Neuronal stem cell (in vitro differentiated cells): ENCODE data around the gene UNC13D.

Experiments
- DNase-seq: peaks from one replicate; pipeline ENCODE4 v3.0.0-alpha.2; 2013; ENCODE audit warnings: low spot score
- H2AFZ ChIP-seq: one replicate; pipeline ENCODE4 v1.6.1; 2013; ENCODE audit warnings: mild to moderate bottlenecking, low read length, inconsistent platforms
- H2AK5ac ChIP-seq: 2 replicates; pipeline ENCODE4 v1.6.1; 2013; ENCODE audit warnings: low read depth, mild to moderate bottlenecking, inconsistent platforms, low read length, moderate library complexity, mixed read lengths
- H2BK120ac ChIP-seq: 2 replicates; pipeline ENCODE4 v1.6.1; 2013; ENCODE audit warnings: low read depth, mild to moderate bottlenecking, inconsistent platforms, low read length, moderate library complexity, mixed read lengths
- H2BK12ac ChIP-seq: one replicate; pipeline ENCODE4 v1.6.1; 2013; ENCODE audit warnings: low read length, inconsistent platforms
- H2BK15ac ChIP-seq: 2 replicates; pipeline ENCODE4 v1.6.1; 2013; ENCODE audit warnings: mild to moderate bottlenecking, low read length, inconsistent platforms, mixed read lengths
- H2BK5ac ChIP-seq: one replicate; pipeline ENCODE4 v1.6.1; 2013; ENCODE audit warnings: inconsistent platforms, mild to moderate bottlenecking, low read length, moderate library complexity
- H3K14ac ChIP-seq: one replicate; pipeline ENCODE4 v1.6.1; 2013; ENCODE audit warnings: low read length, inconsistent platforms
- H3K18ac ChIP-seq: 2 replicates; pipeline ENCODE4 v1.6.1; 2013; ENCODE audit warnings: low read length, inconsistent platforms
- H3K23ac ChIP-seq: 2 replicates; pipeline ENCODE4 v1.6.1; 2013; ENCODE audit warnings: low read depth, mild to moderate bottlenecking, mixed read lengths, low read length, inconsistent platforms; ENCODE audit not compliant: poor library complexity
- H3K27ac ChIP-seq: replicated peaks from 3 replicates; pipeline ENCODE4 v1.5.1; 2013; ENCODE audit warnings: low read length, inconsistent platforms
- H3K27me3 ChIP-seq, 3 experiments: 2 replicates each; pipeline ENCODE4 v1.6.1; 2013; ENCODE audit warnings: low read length in 3 of 3, mild to moderate bottlenecking in 2 of 3, inconsistent platforms in 1 of 3, low read depth in 1 of 3, mixed read lengths in 1 of 3, moderate library complexity in 1 of 3; ENCODE audit not compliant: control insufficient read depth in 3 of 3, insufficient read depth in 3 of 3
- H3K36me3 ChIP-seq, 2 donors: replicated peaks in 1 of 2; 2 replicates each; pipeline ENCODE4 v1.6.1; 2013; ENCODE audit warnings: low read length in 2 of 2; ENCODE audit not compliant: control insufficient read depth in 2 of 2, insufficient read depth in 2 of 2
- H3K4ac ChIP-seq: 2 replicates; pipeline ENCODE4 v1.6.1; 2013; ENCODE audit warnings: inconsistent platforms, mild to moderate bottlenecking, low read length, moderate library complexity
- H3K4me1 ChIP-seq, 2 donors: 1 replicate in 1 of 2; 2 replicates in 1 of 2; pipeline ENCODE4 v1.6.1; 2013; ENCODE audit warnings: low read length in 2 of 2, low read depth in 1 of 2; ENCODE audit not compliant: control insufficient read depth in 2 of 2, insufficient read depth in 1 of 2
- H3K4me2 ChIP-seq: one replicate; pipeline ENCODE4 v1.6.1; 2013; ENCODE audit warnings: mild to moderate bottlenecking, low read length, inconsistent platforms; ENCODE audit not compliant: insufficient read depth, poor library complexity, severe bottlenecking
- H3K4me3 ChIP-seq, 2 donors: 2 replicates each; pipeline ENCODE4 v1.5.1; 2013; ENCODE audit warnings: low read length in 2 of 2, mild to moderate bottlenecking in 2 of 2, inconsistent platforms in 1 of 2, moderate library complexity in 1 of 2
- H3K79me1 ChIP-seq: one replicate; pipeline ENCODE4 v1.6.1; 2013; ENCODE audit warnings: low read depth, mild to moderate bottlenecking, inconsistent platforms, low read length, moderate library complexity
- H3K9ac ChIP-seq: one replicate; pipeline ENCODE4 v1.6.1; 2013; ENCODE audit warnings: mild to moderate bottlenecking, low read depth, low read length, inconsistent platforms; ENCODE audit not compliant: poor library complexity
- H3K9me3 ChIP-seq, 2 donors: replicated peaks in 1 of 2; 2 replicates each; pipeline versions ENCODE3 to v1.6.1; 2013; ENCODE audit warnings: low read length in 2 of 2, mild to moderate bottlenecking in 2 of 2, inconsistent platforms in 1 of 2, low read depth in 1 of 2, mixed read lengths in 1 of 2, moderate library complexity in 1 of 2; ENCODE audit not compliant: control insufficient read depth in 2 of 2, insufficient read depth in 1 of 2
- H4K8ac ChIP-seq: one replicate; pipeline ENCODE4 v1.6.1; 2013; ENCODE audit warnings: low read depth, mild to moderate bottlenecking, inconsistent platforms, low read length, moderate library complexity
- H4K91ac ChIP-seq: one replicate; pipeline ENCODE4 v1.6.1; 2013; ENCODE audit warnings: low read length, low read depth, mild to moderate bottlenecking, inconsistent platforms; ENCODE audit not compliant: poor library complexity
- WGBS, 2 donors: extraction: QIAGEN DNeasy Blood & Tissue Kit; methylation state at CpG; one replicate each; pipeline ENCODE4 v1.1.7; 2013; ENCODE audit warnings: missing lambda C conversion rate in 2 of 2, mixed read lengths in 1 of 2; ENCODE audit not compliant: insufficient read length in 2 of 2, insufficient replicate concordance in 1 of 2; ENCODE audit errors: extremely low coverage in 2 of 2; 5-methylcytosine and 5-hydroxymethylcytosine counted together

The UNC13D gene

DNA sequence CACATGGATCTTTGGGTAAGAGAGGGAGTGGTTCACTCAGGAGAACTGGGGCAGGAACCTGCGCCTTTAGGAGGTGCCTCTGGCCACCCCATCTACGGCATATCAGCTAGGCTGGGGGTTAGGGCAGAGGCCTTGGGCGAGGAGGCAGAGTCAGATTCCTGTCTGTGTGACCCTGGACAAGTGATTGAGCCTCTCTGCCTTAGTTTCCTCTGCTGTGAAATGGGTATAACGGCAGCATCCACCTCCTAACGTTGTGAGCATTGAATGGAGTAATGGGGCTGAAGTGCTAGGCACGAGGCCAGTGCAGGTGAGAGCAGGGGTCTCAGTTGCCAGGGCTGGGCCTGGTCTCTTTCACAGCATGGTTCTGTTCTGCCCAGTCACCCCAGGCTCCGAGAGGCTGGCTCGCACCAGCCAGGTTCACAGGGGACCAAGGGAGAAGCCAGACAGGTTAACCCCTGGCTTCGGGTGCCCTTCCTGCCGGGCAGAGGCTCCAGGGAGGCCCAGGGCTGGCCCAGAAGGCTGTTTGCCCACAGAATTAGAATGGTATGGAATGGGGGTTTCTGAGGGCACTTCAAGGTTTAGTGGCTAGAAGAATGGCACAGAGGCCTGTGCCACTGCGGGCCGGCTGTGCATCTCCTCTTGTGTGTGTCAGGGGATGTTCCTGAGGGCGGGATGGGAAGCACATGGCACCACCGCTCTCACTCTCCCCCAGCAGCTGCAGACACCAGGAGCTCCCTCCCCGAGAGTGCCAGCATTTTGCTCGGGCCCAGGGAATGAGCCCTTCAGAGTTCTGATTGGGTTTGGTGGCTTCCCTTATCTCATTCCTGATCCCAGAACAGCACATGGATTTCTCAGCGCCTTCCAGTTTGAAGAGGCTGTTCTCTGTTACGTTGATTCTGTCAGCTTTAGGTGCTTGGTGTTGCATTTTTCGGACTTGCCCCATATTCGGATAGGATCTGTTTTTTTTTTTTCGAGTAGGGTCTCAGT is 23.8 kb downstream of the UNC13D start:
- no peak overlapping the region for H3K4me2 ChIP-seq
- H2AFZ ChIP-seq, result no peak overlapping the region
- H4K8ac ChIP-seq, result no peak overlapping the region
- no peak overlapping the region for H2BK120ac ChIP-seq
- H3K36me3 ChIP-seq, result peaks cover 77 to 97% of the 10 kb centered on the region in 2 donors
- no peak overlapping the region for H3K23ac ChIP-seq
- no peak overlapping the region for H3K18ac ChIP-seq
- no peaks in the 10 kb centered on the region for H3K27me3 ChIP-seq
- H3K9ac ChIP-seq, result no peak overlapping the region
- H3K79me1 ChIP-seq, result peaks cover 4% of the 10 kb centered on the region
- no peaks in the 10 kb centered on the region for H3K9me3 ChIP-seq
- no peak overlapping the region for H2AK5ac ChIP-seq
- H2BK5ac ChIP-seq, result no peak overlapping the region
- no peak for DNase-seq
- no peak overlapping the region for H2BK15ac ChIP-seq
- no peak overlapping the region for H4K91ac ChIP-seq
- no peak overlapping the region for H3K27ac ChIP-seq
- no peak overlapping the region for H3K4ac ChIP-seq
- H3K4me1 ChIP-seq, result peaks cover 0 to 2% of the 10 kb centered on the region in 2 donors
- H3K4me3 ChIP-seq, result no peak overlapping the region
- WGBS, 2 donors, result no CpG with 5 or more reads among the region's 21 CpGs
- no peak overlapping the region for H2BK12ac ChIP-seq
- H3K14ac ChIP-seq, result no peak overlapping the region

- H2BK12ac ChIP-seq, result no peak overlapping the region
- no CpG with 5 or more reads among the region's 16 CpGs for WGBS, 2 donors
Measured at GRCh38 chr17:75819678-75820077, 24.5 kb downstream of the UNC13D start.

GRCh38 chr17:75819116-75819515 is 25.1 kb downstream of the UNC13D start:
- no peak for DNase-seq
- peaks cover 84 to 99% of the 10 kb centered on the region in 2 donors for H3K36me3 ChIP-seq
- no peak overlapping the region for H2BK15ac ChIP-seq

More at GRCh38 chr17:75819678-75820077, 24.5 kb downstream of the UNC13D start:
- DNase-seq, result no peak
- Histone ChIP-seq H3K4me1 (peaks cover 0 to 5% of the 10 kb centered on the region in 2 donors), H3K79me1 (peaks cover 10% of the 10 kb centered on the region), H3K36me3 (peaks cover 84 to 99% of the 10 kb centered on the region in 2 donors), H2AK5ac (no peak overlapping the region), H3K27ac (no peak overlapping the region), H3K4me3 (peak overlapping the region in 1 of 2 donors; percentile 25), H2BK5ac (no peak overlapping the region), H2AFZ (no peak overlapping the region), H3K4ac (no peak overlapping the region), H3K14ac (no peak overlapping the region), H2BK120ac (no peak overlapping the region), H4K91ac (no peak overlapping the region), H3K9ac (no peak overlapping the region), H3K27me3 (no peaks in the 10 kb centered on the region), H3K23ac (no peak overlapping the region), H4K8ac (no peak overlapping the region), H3K9me3 (peaks cover 0 to 2% of the 10 kb centered on the region in 2 donors), H2BK15ac (no peak overlapping the region), H3K18ac (no peak overlapping the region), H3K4me2 (no peak overlapping the region)

DNA sequence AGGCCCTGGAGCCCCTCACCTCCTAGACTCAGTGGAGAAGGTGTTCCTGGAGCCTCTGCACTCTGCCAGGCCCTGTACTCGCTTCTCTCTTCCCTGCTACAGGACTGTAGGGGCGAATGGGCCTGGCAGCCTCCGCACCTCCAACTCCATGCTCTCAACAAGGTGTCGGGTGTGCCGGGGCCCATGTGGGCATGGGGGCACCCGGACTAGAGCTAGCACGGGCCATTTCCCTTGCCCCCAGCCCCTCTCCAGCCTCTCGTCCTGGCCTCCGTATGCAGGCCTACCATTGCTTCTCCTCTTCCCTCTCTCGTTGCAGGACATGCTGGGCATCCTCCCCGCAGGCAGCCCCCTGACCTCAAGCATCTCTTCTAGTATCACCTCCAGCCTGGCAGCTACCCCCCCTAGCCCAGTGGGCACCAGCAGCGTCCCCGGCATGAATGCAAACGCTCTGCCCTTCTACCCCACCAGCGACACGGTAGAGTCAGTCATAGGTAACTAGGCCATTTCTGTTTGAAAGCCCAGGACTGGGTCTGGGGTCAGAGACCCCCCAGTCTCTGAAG is 25.8 kb downstream of the UNC13D start:
- Histone ChIP-seq H3K9ac (no peak overlapping the region), H3K4me1 (peaks cover 0 to 5% of the 10 kb centered on the region in 2 donors), H3K14ac (no peak overlapping the region), H3K18ac (no peak overlapping the region), H3K36me3 (peaks cover 84 to 99% of the 10 kb centered on the region in 2 donors), H2BK120ac (no peak overlapping the region), H2AFZ (no peak overlapping the region), H2AK5ac (no peak overlapping the region), H4K91ac (no peak overlapping the region), H2BK5ac (no peak overlapping the region), H4K8ac (no peak overlapping the region), H3K27me3 (no peaks in the 10 kb centered on the region), H3K23ac (peak overlapping the region; percentile 4), H3K4me2 (no peak overlapping the region), H3K27ac (no peak overlapping the region), H3K9me3 (peaks cover 0 to 2% of the 10 kb centered on the region in 2 donors), H2BK12ac (no peak overlapping the region), H3K4ac (no peak overlapping the region), H2BK15ac (no peak overlapping the region), H3K4me3 (no peak overlapping the region), H3K79me1 (peaks cover 15% of the 10 kb centered on the region)
- WGBS, 2 donors, result no CpG with 5 or more reads among the region's 16 CpGs
- no peak for DNase-seq

More at GRCh38 chr17:75819116-75819515, 25.1 kb downstream of the UNC13D start:
- H3K4me2 ChIP-seq, result no peak overlapping the region
- no peak overlapping the region for H3K4me3 ChIP-seq
- no CpG with 5 or more reads among the region's 7 CpGs for WGBS, 2 donors
- no peak overlapping the region for H4K8ac ChIP-seq
- H3K27ac ChIP-seq, result no peak overlapping the region
- H2BK12ac ChIP-seq, result no peak overlapping the region
- no peaks in the 10 kb centered on the region for H3K27me3 ChIP-seq
- no peak overlapping the region for H3K4ac ChIP-seq
- H3K9ac ChIP-seq, result no peak overlapping the region
- H3K79me1 ChIP-seq, result peaks cover 13% of the 10 kb centered on the region
- H3K9me3 ChIP-seq, result peaks cover 0 to 2% of the 10 kb centered on the region in 2 donors
- H4K91ac ChIP-seq, result no peak overlapping the region
- no peak overlapping the region for H2BK120ac ChIP-seq
- H3K23ac ChIP-seq, result no peak overlapping the region
- H2AK5ac ChIP-seq, result no peak overlapping the region
- H2AFZ ChIP-seq, result no peak overlapping the region
- no peak overlapping the region for H3K18ac ChIP-seq
- no peak overlapping the region for H3K14ac ChIP-seq
- H3K4me1 ChIP-seq, result peaks cover 0 to 5% of the 10 kb centered on the region in 2 donors
- no peak overlapping the region for H2BK5ac ChIP-seq
